Endometrial microvascular endothelial cells (primary cell): ENCODE results near the gene MYL9. TPM values are rescaled to one million over a fixed set of nuclear protein-coding genes. Genes with fewer than 3 reads are reported as not detected.

Experiments
- total RNA-seq: library from RNA; depleted of rRNA; stranded (reverse); fragments of >200 nt; gene quantifications from one replicate; pipeline ENCODE4 v1.2.3, GENCODE V29; 2015; ENCODE audit errors: inconsistent ontology term

The MYL9 gene
- total RNA-seq, 1 donor from 2014 or later = 45.0 TPM

Other genes with a start within 250 kb of the MYL9 start
- gene DLGAP4, start 235.2 kb upstream of the MYL9 start, total RNA-seq = 26.4 TPM
- 21.9 TPM for gene TGIF2, start 32.1 kb downstream of the MYL9 start, total RNA-seq
- 183 TPM for gene RAB5IF, start 64.3 kb downstream of the MYL9 start, total RNA-seq
- 0.28 TPM for gene SLA2, start 104.7 kb downstream of the MYL9 start, total RNA-seq
- gene NDRG3, start 204.6 kb downstream of the MYL9 start, total RNA-seq = 31.8 TPM
- gene DSN1, start 232.2 kb downstream of the MYL9 start, total RNA-seq = 38.2 TPM